ENCODE results near the gene DNTT.

DNA sequence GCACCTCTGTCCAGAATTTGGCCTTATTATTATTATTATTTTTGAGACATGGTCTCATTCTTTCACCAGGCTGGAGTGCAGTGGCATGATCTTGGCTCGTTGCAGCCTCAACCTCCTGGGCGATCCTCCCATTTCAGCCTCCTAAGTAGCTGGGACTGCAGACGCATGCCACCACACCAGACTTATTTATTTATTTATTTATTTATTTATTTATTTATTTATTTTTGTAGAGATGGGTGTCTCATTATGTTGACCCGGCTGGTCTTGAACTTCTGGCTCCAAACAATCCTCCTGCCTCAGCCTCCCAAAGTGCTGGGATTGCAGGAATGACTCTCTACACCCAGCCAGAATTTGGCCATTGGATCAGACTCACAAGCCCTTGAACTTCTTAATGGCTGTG lies 39.3 kb upstream of the DNTT start:
- TF ChIP-seq POLR2A (IDR thresholded peaks at IDR 0.05; ENCODE audit: low read length), result no peak
- no peak for TF ChIP-seq GATA1 (IDR thresholded peaks at IDR 0.05; ENCODE audit: low read depth, low read length)
